HG02981 (cell line): ENCODE measurements around the gene MYBPHL.

ENCODE experiments used
- ATAC-seq: cut with Tn5 transposase; IDR thresholded peaks from one replicate; pipeline ENCODE4 v1.9.1; 2021; ENCODE audit warnings: mild to moderate bottlenecking, moderate library complexity; ENCODE audit not compliant: unreplicated experiment

MYBPHL gene

DNA sequence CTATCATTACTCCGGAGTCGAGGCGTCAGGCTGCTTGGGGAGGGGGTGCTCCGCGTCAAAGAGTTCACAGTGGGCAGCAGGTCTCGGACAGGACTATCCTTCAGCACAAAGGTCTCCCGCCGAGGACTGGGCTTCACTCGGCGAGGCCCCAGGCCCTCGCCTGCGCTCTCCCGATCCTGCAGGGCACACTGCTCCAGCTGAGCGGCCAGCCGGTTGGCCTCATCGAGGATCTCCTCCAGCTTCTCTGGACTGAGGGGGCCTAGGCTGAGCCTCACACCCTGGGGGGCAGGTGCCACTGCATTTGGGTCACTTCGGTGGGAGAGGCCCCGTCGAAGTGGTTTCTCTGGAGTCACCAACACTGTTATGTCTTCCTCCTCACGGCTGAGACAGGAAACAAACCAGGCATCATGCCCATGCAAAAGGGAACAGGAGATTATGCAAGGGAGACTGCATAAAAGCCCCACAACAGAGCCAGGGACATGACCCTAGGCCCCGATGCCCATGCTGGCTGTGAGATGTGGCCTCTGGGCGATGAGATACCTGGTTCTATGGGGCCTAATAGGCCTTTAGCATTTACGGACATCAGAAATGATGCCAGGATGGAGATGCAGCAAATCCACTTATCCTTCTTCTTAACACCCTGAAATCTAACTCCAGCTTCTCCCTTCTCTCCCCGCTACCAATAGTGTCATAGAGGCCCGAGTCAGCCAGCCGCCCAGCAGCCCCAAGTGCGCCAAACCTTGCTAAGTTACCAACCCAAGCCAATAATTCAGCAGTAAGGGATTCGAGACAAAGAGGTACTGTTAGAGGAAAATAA, 24.9 kb downstream of the MYBPHL start:
- ATAC-seq, result no peak

DNA sequence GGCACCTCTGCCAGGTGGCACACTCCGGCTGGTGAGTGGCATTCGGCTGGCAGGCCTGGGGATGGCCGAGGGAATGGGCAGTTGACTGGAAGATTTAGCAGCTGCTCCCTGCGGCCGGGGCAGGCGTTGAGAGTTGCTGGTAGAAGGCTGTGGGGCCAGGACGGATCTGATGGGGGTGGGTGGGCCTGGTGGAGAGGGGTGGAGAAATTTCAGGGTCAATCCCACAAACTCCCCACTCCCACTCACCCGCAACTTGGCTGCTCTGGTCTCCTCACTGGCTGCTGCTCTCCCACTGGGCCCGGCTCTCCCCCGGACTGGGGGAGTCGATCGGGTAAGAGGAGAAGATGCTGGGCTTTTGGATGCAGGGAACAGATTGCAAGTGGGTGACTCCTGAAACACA, 25.9 kb downstream of the MYBPHL start:
- ATAC-seq, result no peak

DNA sequence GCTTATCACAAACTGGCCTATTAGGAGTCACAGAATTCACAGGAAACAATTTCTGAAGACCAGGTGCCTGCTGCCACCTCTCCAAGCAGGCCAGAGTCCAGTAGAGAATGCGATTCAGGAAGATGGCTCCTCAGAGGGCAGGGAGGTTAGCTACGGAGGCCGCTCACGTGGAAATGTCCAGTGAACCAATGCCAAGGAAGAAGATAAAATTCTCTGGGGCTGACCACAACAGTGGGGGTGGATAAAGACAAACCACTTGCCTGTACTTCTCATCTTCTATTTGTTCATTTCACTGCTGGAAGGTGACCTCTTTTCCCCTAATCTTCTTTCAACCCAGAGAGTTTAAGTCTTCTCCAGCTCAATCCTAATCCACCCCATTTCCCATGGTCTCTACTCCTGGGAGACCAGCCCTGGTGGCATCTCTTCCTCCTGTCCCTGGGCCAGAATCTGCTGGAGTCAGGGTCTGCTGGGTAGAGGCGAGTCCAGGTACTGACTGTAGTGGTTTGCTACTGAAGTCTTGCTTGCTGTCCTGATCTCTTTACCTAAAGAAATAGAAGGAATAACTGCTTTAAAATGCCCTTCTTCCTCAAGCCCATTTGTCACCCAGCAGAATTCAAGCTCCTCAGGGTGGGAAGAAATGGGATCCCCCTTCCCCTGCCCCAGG, 27.1 kb downstream of the MYBPHL start:
- ATAC-seq, result no peak

DNA sequence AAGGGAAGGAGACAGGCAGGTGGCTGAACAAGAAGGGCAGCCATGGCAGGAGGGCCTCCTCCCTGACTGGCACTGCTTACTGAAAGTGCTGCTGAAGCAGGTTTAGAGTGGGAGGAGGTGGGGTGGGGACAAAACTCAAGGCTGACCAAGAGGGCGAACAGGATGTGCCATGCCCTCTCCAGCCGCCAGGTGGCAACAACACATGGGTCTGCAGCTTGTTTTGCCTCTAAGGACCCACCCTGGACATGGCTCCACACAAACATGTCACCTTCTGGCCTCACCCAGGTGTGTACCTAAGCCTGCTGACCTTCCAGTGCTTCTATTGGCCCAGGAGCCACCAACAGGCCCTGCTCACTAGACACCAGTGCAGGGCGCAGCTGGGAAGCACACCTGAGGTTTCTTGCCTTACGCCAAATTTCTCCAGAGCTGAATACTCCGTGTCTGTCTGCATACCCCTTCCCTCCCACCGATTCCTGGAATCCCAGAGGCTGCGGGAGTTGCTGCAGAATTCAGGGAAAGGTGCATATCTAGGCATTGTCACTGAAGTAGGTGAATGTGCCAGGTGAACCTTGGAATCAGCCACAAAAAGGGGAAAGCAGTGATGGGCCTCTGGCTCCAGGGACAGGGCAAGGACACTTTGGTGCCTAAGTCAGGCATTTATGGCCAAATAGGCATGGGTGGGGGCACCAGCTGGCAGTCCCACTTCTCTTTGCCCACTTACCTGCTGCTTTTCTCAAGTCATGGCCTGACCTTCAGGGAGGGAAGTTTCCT, 29.2 kb downstream of the MYBPHL start:
- peak; percentile 70 for ATAC-seq

DNA sequence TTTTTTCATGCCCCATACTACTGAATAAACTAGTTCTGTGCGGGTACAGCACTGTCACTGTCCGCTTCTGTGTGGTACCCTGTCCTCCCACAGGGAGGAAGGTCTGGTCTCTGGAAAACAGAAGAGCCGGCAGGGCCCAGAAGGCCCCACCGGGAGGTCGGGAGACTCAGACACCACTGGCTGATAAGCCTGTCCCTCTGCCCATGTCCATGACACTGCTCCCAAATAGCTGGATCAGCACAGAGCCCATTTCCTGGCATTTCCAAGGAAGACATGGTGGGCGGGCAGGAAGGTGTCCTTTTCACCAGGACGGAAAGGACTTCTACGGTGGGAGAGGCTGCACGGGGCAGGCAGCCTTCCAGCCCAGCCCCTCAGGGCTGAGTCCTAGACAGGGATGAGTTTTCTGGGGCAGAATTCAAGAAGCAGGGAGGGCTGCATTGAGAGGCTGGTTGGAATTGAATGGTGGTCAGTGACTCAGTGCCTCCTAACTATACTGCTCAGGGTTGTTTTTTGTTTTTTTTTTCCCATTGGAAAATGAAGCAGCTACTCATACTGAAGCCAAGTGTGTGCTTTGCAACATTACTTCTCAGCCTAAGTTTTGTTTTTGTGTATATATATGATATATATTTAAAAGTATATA, 31.0 kb downstream of the MYBPHL start:
- no peak for ATAC-seq

DNA sequence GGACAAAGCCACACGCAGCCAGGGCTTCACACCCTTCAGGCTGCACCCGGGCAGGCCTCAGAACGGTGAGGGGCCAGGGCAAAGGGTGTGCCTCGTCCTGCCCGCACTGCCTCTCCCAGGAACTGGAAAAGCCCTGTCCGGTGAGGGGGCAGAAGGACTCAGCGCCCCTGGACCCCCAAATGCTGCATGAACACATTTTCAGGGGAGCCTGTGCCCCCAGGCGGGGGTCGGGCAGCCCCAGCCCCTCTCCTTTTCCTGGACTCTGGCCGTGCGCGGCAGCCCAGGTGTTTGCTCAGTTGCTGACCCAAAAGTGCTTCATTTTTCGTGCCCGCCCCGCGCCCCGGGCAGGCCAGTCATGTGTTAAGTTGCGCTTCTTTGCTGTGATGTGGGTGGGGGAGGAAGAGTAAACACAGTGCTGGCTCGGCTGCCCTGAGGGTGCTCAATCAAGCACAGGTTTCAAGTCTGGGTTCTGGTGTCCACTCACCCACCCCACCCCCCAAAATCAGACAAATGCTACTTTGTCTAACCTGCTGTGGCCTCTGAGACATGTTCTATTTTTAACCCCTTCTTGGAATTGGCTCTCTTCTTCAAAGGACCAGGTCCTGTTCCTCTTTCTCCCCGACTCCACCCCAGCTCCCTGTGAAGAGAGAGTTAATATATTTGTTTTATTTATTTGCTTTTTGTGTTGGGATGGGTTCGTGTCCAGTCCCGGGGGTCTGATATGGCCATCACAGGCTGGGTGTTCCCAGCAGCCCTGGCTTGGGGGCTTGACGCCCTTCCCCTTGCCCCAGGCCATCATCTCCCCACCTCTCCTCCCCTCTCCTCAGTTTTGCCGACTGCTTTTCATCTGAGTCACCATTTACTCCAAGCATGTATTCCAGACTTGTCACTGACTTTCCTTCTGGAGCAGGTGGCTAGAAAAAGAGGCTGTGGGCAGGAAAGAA, 32.0 kb downstream of the MYBPHL start:
- no peak for ATAC-seq

DNA sequence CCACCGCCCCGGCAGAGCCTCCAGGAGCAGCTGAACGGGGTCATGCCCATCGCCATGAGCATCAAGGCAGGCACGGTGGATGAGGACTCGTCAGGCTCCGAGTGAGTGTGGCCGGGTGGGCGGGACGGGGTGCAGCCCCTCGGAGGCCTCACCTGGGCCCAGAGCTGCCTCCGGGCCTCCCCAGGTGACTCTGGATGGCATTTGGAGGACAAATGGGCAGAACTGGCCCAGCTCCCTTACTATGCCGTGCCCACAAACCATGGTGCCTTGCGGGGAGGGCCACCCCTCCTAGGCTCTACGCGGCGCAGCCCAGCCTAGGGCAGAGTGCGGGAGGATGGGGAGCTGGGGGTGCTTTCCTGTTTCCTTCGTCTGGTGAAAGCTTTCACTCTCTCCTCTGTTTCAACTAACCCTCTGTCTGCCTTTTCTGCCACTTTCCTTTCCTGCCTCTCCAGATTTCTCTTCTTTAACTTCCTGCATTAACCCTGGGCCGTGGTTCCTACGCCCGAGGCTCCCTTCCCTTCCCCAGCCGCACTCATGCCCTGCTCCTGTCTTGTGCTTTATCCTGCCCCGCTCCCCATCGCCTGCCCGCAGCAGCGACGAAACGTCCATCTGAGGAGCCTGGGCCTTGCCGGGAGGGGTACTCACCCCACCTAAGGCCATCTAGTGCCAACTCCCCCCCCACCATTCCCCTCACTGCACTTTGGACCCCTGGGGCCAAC, 33.1 kb downstream of the MYBPHL start:
- no peak for ATAC-seq

DNA sequence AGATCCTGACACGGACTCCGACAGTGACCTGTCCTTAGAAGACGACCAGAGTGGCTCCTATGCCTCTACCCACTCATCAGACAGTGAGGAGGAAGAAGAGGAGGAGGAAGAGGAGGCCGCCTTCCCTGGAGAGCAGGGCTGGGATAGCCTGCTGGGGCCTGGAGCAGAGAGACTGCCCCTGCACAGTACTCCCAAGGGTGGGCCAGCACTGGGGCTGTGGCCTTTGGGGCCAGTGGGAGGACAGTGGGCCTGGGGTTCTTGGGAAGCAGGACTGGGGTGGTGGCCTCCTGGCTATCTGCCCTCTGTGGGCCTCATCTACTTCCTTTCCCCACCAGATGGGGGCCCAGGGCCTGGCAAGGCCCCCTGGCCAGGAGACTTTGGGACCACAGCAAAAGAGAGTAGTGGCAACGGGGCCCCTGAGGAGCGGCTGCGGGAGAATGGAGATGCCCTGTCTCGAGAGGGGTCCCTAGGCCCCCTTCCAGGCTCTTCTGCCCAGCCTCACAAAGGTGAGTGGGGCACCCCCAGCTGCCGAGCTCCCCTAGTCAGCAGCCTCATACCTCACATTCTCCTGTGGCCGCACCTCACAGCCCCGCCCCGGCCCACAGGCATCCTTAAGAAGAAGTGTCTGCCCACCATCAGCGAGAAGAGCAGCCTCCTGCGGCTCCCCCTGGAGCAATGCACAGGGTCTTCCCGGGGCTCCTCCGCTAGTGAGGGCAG, 33.8 kb downstream of the MYBPHL start:
- no peak for ATAC-seq

DNA sequence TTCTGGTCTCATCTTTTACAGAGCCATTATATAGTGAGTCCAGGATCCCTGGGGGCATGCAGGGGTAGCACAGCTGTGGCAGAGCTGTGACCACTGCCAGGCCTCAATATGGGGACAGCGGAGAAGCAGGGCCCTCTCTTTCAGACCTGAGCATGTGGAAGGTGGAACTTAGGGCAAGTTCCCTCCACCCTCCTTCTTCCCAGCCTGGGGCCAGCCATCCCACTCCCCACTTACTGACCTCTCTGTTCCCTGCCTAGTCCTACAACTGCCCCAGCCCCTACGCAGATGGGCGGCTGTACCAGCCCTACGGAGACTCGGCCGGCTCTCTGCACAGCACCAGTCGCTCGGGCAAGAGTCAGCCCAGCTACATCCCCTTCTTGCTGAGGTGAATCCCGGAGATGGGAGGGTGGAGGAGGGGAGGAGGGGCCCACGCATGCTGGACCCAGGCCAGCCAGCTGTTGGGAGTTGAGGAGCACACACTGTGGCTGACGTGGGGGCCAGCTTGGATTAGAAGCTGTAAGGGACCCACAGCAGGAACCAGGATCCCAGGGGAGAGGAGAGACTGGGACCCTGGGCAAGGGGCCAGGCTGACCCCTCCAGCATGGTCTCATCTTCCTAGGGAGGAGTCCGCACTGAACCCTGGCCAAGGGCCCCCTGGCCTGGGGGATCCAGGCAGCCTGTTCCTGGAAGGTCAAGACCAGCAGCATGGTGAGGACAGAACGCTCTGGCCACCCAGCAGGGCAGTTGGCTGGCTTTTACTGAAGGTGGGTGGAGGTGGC, 34.6 kb downstream of the MYBPHL start:
- ATAC-seq, result no peak

DNA sequence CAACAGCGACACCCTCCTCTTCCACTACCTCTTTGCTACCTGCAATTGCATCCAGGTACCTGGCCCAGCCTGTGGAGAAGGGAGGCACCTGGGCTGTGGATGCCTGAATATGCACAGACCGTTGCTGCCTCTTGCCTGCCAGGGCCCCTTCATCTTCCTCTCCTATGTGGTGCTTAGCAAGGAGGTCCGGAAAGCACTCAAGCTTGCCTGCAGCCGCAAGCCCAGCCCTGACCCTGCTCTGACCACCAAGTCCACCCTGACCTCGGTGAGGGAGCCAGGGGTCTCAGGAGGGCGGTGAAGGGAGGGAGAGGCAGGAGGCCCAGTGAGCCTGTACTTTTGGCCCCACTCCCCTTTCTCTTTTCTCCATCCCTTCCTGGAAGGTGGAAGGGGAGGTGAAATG, 35.4 kb downstream of the MYBPHL start:
- no peak for ATAC-seq

DNA sequence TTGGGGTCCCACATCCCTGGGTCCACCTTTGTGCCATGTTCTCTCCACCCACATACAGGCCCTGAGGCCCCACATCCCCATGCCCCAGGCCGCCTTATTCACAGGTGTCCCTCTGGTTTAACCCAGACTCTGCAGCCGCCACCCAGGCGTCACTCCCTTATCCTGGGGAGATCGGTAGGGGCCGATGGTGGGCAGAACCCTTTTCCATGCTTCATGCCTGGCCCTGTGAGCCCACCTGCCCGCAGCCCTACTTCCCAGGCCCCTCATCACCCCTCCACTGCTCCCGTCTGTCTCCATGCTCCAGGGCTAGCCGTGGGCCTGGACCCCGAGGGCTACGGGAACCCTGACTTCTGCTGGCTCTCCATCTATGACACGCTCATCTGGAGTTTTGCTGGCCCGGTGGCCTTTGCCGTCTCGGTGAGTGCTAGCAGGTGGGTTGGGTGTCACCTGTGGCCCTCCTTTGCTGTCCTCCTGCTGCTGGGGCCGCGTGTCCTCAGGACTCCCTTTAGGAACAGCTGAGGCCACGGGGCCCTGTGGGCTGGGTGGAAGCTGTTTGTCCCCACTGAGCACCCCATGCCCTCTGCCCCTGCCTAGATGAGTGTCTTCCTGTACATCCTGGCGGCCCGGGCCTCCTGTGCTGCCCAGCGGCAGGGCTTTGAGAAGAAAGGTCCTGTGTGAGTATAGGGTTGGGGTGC, 36.0 kb downstream of the MYBPHL start:
- no peak for ATAC-seq

DNA sequence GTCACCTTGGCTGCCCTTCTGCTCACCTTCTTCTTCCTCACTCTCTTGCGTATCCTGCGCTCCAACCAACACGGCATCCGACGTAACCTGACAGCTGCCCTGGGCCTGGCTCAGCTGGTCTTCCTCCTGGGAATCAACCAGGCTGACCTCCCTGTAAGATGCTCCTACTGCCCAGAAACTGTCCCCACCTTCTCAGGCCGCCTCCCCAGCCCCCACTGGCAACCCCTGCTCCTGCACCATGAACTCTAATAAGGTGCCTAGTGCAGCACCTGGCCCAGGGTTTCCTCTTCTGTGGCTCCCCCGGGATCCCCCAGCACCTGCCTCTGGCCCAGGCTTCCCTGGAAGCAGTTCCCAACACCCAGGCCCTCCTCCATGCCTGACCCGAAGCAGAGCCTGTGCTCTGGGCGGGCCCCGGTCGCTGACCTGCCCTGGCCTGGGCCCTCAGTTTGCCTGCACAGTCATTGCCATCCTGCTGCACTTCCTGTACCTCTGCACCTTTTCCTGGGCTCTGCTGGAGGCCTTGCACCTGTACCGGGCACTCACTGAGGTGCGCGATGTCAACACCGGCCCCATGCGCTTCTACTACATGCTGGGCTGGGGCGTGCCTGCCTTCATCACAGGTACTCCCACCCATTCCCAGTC, 36.7 kb downstream of the MYBPHL start:
- ATAC-seq, result no peak

DNA sequence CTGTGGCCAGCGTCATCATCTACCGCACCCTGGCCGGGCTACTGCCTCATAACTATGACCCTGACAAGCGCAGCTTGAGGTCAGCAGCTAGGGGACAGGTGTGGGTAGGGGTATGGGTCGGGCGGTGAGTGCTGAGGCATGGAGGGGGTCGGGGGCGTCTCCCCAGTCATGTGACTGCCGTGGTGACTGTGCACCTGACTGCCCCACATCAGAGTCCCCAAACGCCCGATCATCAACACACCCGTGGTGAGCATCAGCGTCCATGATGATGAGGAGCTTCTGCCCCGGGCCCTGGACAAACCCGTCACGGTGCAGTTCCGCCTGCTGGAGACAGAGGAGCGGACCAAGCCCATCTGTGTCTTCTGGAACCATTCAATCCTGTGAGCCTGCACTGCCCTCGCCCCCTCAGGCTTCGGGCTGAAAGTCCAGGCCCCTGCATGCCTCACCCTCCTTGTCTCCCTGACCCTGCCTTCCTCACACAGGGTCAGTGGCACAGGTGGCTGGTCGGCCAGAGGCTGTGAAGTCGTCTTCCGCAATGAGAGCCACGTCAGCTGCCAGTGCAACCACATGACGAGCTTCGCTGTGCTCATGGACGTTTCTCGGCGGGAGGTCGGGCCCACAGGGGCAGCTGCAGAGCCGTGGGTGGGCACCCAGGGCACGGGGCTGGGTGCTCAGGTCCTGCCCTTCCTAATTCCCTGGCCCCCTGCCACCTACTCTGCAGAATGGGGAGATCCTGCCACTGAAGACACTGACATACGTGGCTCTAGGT, 37.4 kb downstream of the MYBPHL start:
- ATAC-seq, result no peak

DNA sequence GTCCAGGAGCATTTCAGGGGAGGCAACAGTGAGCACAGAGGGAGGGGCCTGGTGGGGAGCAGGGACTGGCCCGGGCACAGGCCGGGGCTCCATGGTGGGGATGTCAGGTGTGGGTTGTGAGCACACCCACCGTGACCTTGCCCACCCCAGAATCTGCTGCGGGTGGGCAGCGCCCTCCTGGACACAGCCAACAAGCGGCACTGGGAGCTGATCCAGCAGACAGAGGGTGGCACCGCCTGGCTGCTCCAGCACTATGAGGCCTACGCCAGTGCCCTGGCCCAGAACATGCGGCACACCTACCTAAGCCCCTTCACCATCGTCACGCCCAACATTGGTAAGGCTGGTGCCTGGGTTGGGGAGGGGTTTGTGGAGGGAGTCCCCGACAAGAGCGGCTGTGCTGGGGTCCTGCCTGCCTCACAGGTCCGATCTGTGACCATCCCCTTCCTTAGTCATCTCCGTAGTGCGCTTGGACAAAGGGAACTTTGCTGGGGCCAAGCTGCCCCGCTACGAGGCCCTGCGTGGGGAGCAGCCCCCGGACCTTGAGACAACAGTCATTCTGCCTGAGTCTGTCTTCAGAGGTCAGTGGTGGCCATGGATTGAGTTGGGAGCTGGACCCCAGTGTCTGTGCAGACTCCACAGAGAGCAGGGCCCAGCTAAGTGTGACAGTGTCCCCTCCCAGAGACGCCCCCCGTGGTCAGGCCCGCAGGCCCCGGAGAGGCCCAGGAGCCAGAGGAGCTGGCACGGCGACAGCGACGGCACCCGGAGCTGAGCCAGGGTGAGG, 38.2 kb downstream of the MYBPHL start:
- ATAC-seq, result no peak

DNA sequence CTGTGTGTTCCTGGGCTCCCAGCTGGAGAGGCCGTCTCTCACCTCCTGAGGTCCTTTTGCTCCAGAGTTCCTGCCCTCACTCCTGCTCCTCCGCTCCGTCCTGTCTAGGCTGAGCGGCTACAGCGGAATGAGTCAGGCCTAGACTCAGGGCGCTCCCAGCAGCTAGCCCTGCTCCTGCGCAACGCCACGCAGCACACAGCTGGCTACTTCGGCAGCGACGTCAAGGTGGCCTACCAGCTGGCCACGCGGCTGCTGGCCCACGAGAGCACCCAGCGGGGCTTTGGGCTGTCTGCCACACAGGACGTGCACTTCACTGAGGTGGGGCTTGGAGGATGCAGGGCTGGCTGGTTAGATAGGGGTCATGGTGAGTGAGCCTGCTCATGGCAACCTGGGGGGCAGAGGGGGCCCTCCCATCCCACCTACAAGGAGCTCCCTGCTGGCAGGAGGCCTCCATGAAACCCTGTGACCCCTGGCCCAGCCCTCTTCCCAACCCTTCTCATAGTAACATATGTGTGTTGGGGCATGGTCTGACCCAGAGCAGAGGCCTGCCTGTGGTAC, 39.0 kb downstream of the MYBPHL start:
- ATAC-seq, result no peak
